ENCODE results near the gene CZIB. TPM values are rescaled to one million over a fixed set of nuclear protein-coding genes. Genes with fewer than 3 reads are reported as not detected.
A peak's percentile ranks its signal among the peaks of the same experiment; 100 is the strongest.

The CZIB gene
- total and polyA plus RNA-seq, 8 donors = 12.1 to 66.9 (median 18.6) TPM

GRCh38 chr1:53197291-53198200, 22.9 kb downstream of the CZIB start:
- 29 to 34% methylated on average over 13 of the region's 13 CpGs for WGBS, 2 donors
- no peak for TF ChIP-seq CTCF (IDR thresholded peaks at IDR 0.05)
- no peaks in the 10 kb centered on the region for H3K27me3 ChIP-seq
- DNase-seq (no peak), ATAC-seq (peak; percentile 1 to 10 (median 9)), FAIRE-seq (no peak)
- H3K36me3 ChIP-seq = peaks cover 0 to 12% (median 4%) of the 10 kb centered on the region in 3 donors
- no peaks in the 10 kb centered on the region for H3K9me3 ChIP-seq
- intact Hi-C loops (cut with DNase I) = no loop called here
- peak overlapping the region; percentile 71 to 100 (median 98) for H3K4me3 ChIP-seq
- H3K27ac ChIP-seq = peak overlapping the region; percentile 75 to 95 (median 94)
- H3K4me1 ChIP-seq = peaks cover 9 to 20% (median 12%) of the 10 kb centered on the region in 3 donors

DNA sequence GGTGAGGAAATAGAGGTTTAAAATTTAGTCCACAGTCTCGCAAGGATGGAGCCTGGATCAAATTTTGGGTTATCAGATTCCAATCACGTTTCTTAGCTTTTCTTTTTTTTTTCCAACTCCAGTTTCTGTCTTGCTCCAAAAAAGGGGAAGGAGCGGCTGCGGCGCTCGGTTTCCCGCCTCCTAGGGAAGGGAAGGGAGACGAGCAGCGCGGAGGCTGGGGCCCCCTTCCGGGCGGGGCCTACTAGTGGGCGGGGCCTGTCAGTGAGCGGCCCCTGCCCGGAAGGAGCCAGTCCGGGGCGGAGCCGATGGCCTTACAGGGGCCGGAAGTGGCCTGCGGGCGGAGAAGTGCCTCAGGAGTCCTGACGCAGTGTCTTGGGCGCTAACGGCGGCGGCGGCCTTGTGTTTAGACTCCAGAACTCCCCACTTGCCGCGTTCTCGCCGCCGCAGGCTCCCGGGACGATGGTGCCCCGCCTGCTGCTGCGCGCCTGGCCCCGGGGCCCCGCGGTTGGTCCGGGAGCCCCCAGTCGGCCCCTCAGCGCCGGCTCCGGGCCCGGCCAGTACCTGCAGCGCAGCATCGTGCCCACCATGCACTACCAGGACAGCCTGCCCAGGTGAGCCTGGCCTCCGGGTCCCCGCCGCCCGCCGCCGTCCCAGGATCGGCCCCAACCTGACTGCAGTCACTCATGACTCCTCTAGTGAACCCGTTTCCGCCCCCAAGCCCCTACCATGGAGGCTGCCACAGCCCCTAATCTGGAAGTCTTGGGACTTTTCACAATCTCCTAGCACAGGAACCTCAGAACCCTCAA, 23.7 kb downstream of the CZIB start, which contains the start of gene CPT2:
Gene CPT2 (plus strand): TSS at position 340 of the 806 bp plus-strand sequence. CDS start 120 bp downstream, at position 460.
- H3K9me3 ChIP-seq = no peaks in the 10 kb centered on the region
- H3K27me3 ChIP-seq = no peaks in the 10 kb centered on the region
- intact Hi-C loops (cut with DNase I) = no loop called here
- 0 to 1% methylated on average over 48 to 57 of the region's 57 CpGs for whole genome bisulfite sequencing, 2 donors
- no peak for TF ChIP-seq CTCF (IDR thresholded peaks at IDR 0.05)
- H3K27ac ChIP-seq = peak within 1 kb of the TSS; percentile 75 to 95 (median 94)
- peaks cover 9 to 20% (median 12%) of the 10 kb centered on the region in 3 donors for H3K4me1 ChIP-seq
- peak; percentile 98 to 99 (median 98) for ATAC-seq
- H3K36me3 ChIP-seq = peaks cover 0 to 6% (median 0%) of the 10 kb centered on the region in 3 donors
- H3K4me3 ChIP-seq = peak within 1 kb of the TSS; percentile 71 to 100 (median 98)
- FAIRE-seq = peak; percentile 9
- DNase-seq = peak; percentile 90 to 96 (median 94)

GRCh38 chr1:53196017-53196484, 24.4 kb downstream of the CZIB start:
- no peaks in the 10 kb centered on the region for H3K27me3 ChIP-seq
- H3K27ac ChIP-seq = peak overlapping the region; percentile 75 to 95 (median 94)
- intact Hi-C loops (cut with DNase I) = no loop called here
- no peak for TF ChIP-seq CTCF (IDR thresholded peaks at IDR 0.05)
- peaks cover 0 to 5% (median 0%) of the 10 kb centered on the region in 3 donors for H3K36me3 ChIP-seq
- H3K9me3 ChIP-seq = no peaks in the 10 kb centered on the region
- no peak for FAIRE-seq
- peaks cover 9 to 20% (median 12%) of the 10 kb centered on the region in 3 donors for H3K4me1 ChIP-seq
- H3K4me3 ChIP-seq = peak overlapping the region; percentile 71 to 100 (median 98)
- 35 to 39% methylated on average over 9 of the region's 9 CpGs for WGBS, 2 donors
- no peak for DNase-seq
- peak; percentile 8 to 32 (median 31) for ATAC-seq

- no peaks in the 10 kb centered on the region for H3K27me3 ChIP-seq
- H3K4me3 ChIP-seq = no peak overlapping the region
- no peaks in the 10 kb centered on the region for H3K36me3 ChIP-seq
- FAIRE-seq = no peak
- intact Hi-C loops (cut with DNase I) = no loop called here
- ATAC-seq = no peak
- H3K27ac ChIP-seq = peak overlapping the region; percentile 45 to 95 (median 94)
- no peak for TF ChIP-seq CTCF (IDR thresholded peaks at IDR 0.05)
- 62 to 65% methylated on average over 11 of the region's 11 CpGs for WGBS, 2 donors
- H3K4me1 ChIP-seq = peaks cover 9 to 20% (median 12%) of the 10 kb centered on the region in 3 donors
- no peaks in the 10 kb centered on the region for H3K9me3 ChIP-seq
- DNase-seq = no peak
These were observed 25.0 kb downstream of the CZIB start for GRCh38 chr1:53195246-53196016.

Measured in pancreas (tissue), 10 donors.